ENCODE measurements around the gene WDR89.

The WDR89 gene

GRCh38 chr14:63682727-63683593 is 41.3 kb upstream of the WDR89 start:
- Histone ChIP-seq H3F3A (ENCODE audit: insufficient read depth) (peaks cover 12% of the 10 kb centered on the region; the same call in 1 of the 2 replicates), H3K9ac (ENCODE audit: low read length) (no peak overlapping the region), H3K4me3 (ENCODE audit: insufficient read depth, low read length, poor library complexity, severe bottlenecking) (no peak overlapping the region), H3K79me2 (ENCODE audit: insufficient read depth, low read length) (no peaks in the 10 kb centered on the region; the same call in 1 of the 2 replicates), H3K27ac (ENCODE audit: low read depth, low read length) (no peak overlapping the region), H3K36me3 (ENCODE audit: low read length) (peaks cover 28% of the 10 kb centered on the region), H3K9me2 (replicated peaks; ENCODE audit: insufficient read depth, low read length) (no peaks in the 10 kb centered on the region), H3K4me2 (ENCODE audit: low read depth, low read length, poor library complexity, severe bottlenecking) (no peak overlapping the region), H2AFZ (ENCODE audit: low read depth, low read length, severe bottlenecking) (no peak overlapping the region), H3K27me3 (ENCODE audit: low read length) (no peaks in the 10 kb centered on the region), H4K20me1 (ENCODE audit: low read depth, low read length) (no peaks in the 10 kb centered on the region), H3K9me3 (ENCODE audit: insufficient read depth, low read length) (no peaks in the 10 kb centered on the region)
- TF ChIP-seq CTCF (IDR thresholded peaks at IDR 0.05; ENCODE audit: insufficient read depth, low read length, poor library complexity, severe bottlenecking), result no peak
- no peak for TF ChIP-seq EZH2phosphoT487 (conservative IDR thresholded peaks at IDR 0.05; ENCODE audit: low read length)

GRCh38 chr14:63678536-63678935 is 36.9 kb upstream of the WDR89 start:
- H2AFZ ChIP-seq (ENCODE audit: low read depth, low read length, severe bottlenecking), result no peak overlapping the region
- H4K20me1 ChIP-seq (ENCODE audit: low read depth, low read length), result no peaks in the 10 kb centered on the region
- no peaks in the 10 kb centered on the region for H3K9me3 ChIP-seq (ENCODE audit: insufficient read depth, low read length)
- TF ChIP-seq CTCF (IDR thresholded peaks at IDR 0.05; ENCODE audit: insufficient read depth, low read length, poor library complexity, severe bottlenecking) (no peak), EZH2phosphoT487 (conservative IDR thresholded peaks at IDR 0.05; ENCODE audit: low read length) (no peak)
- H3K27me3 ChIP-seq (ENCODE audit: low read length), result no peaks in the 10 kb centered on the region
- H3K27ac ChIP-seq (ENCODE audit: low read depth, low read length), result no peak overlapping the region
- H3K9me2 ChIP-seq (replicated peaks; ENCODE audit: insufficient read depth, low read length), result no peaks in the 10 kb centered on the region
- H3K79me2 ChIP-seq (ENCODE audit: insufficient read depth, low read length), result no peaks in the 10 kb centered on the region; the same call in 1 of the 2 replicates
- H3F3A ChIP-seq (ENCODE audit: insufficient read depth), result peaks cover 10% of the 10 kb centered on the region; the same call in 1 of the 2 replicates
- no peak overlapping the region for H3K4me2 ChIP-seq (ENCODE audit: low read depth, low read length, poor library complexity, severe bottlenecking)
- H3K36me3 ChIP-seq (ENCODE audit: low read length), result peaks cover 13% of the 10 kb centered on the region; the same call in 1 of the 2 replicates
- H3K9ac ChIP-seq (ENCODE audit: low read length), result no peak overlapping the region
- H3K4me3 ChIP-seq (ENCODE audit: insufficient read depth, low read length, poor library complexity, severe bottlenecking), result no peak overlapping the region

- no peak overlapping the region for H3K4me3 ChIP-seq (ENCODE audit: insufficient read depth, low read length, poor library complexity, severe bottlenecking)
- H3K27ac ChIP-seq (ENCODE audit: low read depth, low read length), result no peak overlapping the region
- no peaks in the 10 kb centered on the region for H3K9me2 ChIP-seq (replicated peaks; ENCODE audit: insufficient read depth, low read length)
- no peaks in the 10 kb centered on the region for H3K9me3 ChIP-seq (ENCODE audit: insufficient read depth, low read length)
- TF ChIP-seq CTCF (IDR thresholded peaks at IDR 0.05; ENCODE audit: insufficient read depth, low read length, poor library complexity, severe bottlenecking) (no peak), EZH2phosphoT487 (conservative IDR thresholded peaks at IDR 0.05; ENCODE audit: low read length) (no peak)
- H3K4me2 ChIP-seq (ENCODE audit: low read depth, low read length, poor library complexity, severe bottlenecking), result no peak overlapping the region
- no peak overlapping the region for H2AFZ ChIP-seq (ENCODE audit: low read depth, low read length, severe bottlenecking)
- peaks cover 8% of the 10 kb centered on the region; the same call in 1 of the 2 replicates for H3K36me3 ChIP-seq (ENCODE audit: low read length)
- H3K79me2 ChIP-seq (ENCODE audit: insufficient read depth, low read length), result no peaks in the 10 kb centered on the region; the same call in 1 of the 2 replicates
- H3F3A ChIP-seq (ENCODE audit: insufficient read depth), result peaks cover 10% of the 10 kb centered on the region; the same call in 1 of the 2 replicates
- no peaks in the 10 kb centered on the region for H3K27me3 ChIP-seq (ENCODE audit: low read length)
- no peaks in the 10 kb centered on the region for H4K20me1 ChIP-seq (ENCODE audit: low read depth, low read length)
- no peak overlapping the region for H3K9ac ChIP-seq (ENCODE audit: low read length)
These were observed 36.3 kb upstream of the WDR89 start for GRCh38 chr14:63677891-63678379.
